ENCODE measurements around the gene ZNF263. TPM values are rescaled to one million over a fixed set of nuclear protein-coding genes. Genes with fewer than 3 reads are reported as not detected.

The ZNF263 gene
- total and polyA plus RNA-seq, 2 of the 13 experiments (the other 11 are each of a cell fraction or from before 2014, with no cell fraction given) = 10.2 to 41.2 TPM

GRCh38 chr16:3282103-3282729 is 1.1 kb upstream of the ZNF263 start (continued):
- no peak for TF ChIP-seq ZNF280B (CRISPR knock-in tag; IDR thresholded peaks at IDR 0.05; ENCODE audit: borderline replicate concordance)
- TF ChIP-seq SOX13 (IDR thresholded peaks at IDR 0.05) = no peak
- no peak for TF ChIP-seq SOX13 (CRISPR knock-in tag; conservative IDR thresholded peaks at IDR 0.05 in 1 of 2, IDR thresholded peaks at IDR 0.05 in 1 of 2)
- TF ChIP-seq ZNF501 (CRISPR knock-in tag; IDR thresholded peaks at IDR 0.05) = peak; percentile 17; the same call in 1 of the 2 replicates
- TF ChIP-seq ZNF670 (CRISPR knock-in tag; IDR thresholded peaks at IDR 0.05; ENCODE audit: borderline replicate concordance) = no peak
- 0 out of 2 replicates have a peak, but pooled peaks have one; percentile 59 for TF ChIP-seq ZNF619 (CRISPR knock-in tag; IDR thresholded peaks at IDR 0.05)
- TF ChIP-seq ETV5 (CRISPR knock-in tag; IDR thresholded peaks at IDR 0.05; ENCODE audit: borderline replicate concordance) = no peak
- TF ChIP-seq ZNF20 (CRISPR knock-in tag; IDR thresholded peaks at IDR 0.05) = no peak
- TF ChIP-seq ZFP62 (CRISPR knock-in tag; IDR thresholded peaks at IDR 0.05) = no peak
- TF ChIP-seq SIN3B (IDR thresholded peaks at IDR 0.05; ENCODE audit: low read length) = 0 out of 2 replicates have a peak, but pooled peaks have one; percentile 17
- TF ChIP-seq ZNF720 (CRISPR knock-in tag; IDR thresholded peaks at IDR 0.05) = no peak
- no peak for TF ChIP-seq MEIS2 (CRISPR knock-in tag; IDR thresholded peaks at IDR 0.05)
- TF ChIP-seq HNRNPLL (IDR thresholded peaks at IDR 0.05; ENCODE audit: low read depth, low read length, poor library complexity, severe bottlenecking) = peak; percentile 25
- TF ChIP-seq SMARCE1 (IDR thresholded peaks at IDR 0.05; ENCODE audit: borderline replicate concordance) = no peak
- no peak; the same call in 1 of the 2 replicates for TF ChIP-seq FOSL2 (CRISPR knock-in tag; IDR thresholded peaks at IDR 0.05)
- TF ChIP-seq ZFP91 (CRISPR knock-in tag; IDR thresholded peaks at IDR 0.05; ENCODE audit: borderline replicate concordance) = no peak
- TF ChIP-seq, protein P1, sequence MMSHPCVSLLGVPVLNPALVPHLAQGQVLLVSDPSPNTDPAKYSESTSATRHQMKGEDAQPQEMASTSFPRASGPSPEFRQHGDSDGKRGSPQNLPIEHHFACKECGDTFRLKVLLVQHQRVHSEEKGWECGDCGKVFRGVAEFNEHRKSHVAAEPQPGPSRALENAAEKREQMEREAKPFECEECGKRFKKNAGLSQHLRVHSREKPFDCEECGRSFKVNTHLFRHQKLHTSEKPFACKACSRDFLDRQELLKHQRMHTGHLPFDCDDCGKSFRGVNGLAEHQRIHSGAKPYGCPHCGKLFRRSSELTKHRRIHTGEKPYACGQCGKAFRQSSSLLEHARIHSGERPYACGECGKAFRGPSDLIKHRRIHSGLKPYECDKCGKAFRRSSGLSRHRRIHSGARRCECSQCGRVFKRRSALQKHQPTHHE (CRISPR knock-in tag; IDR thresholded peaks at IDR 0.05; ENCODE audit: borderline replicate concordance) = 0 out of 2 replicates have a peak, but pooled peaks have one; percentile 32
- TF ChIP-seq IKZF4 (CRISPR knock-in tag; IDR thresholded peaks at IDR 0.05; ENCODE audit: borderline replicate concordance, low read depth, not compliant biosample characterization) = peak; percentile 39
- TF ChIP-seq NCOA5 (CRISPR knock-in tag; IDR thresholded peaks at IDR 0.05) = 0 out of 2 replicates have a peak, but pooled peaks have one; percentile 29
- TF ChIP-seq CHD2 (IDR thresholded peaks at IDR 0.05; ENCODE audit: low read depth, low read length) = no peak
- TF ChIP-seq LBX2 (CRISPR knock-in tag; IDR thresholded peaks at IDR 0.05; ENCODE audit: borderline replicate concordance) = no peak
- TF ChIP-seq ZNF879 (CRISPR knock-in tag; IDR thresholded peaks at IDR 0.05) = no peak

All from HepG2 (cell line).